HCT116 (cell line): Measurements from ENCODE around the gene LAMP1. TPM values are rescaled to one million over a fixed set of nuclear protein-coding genes. Genes with fewer than 3 reads are reported as not detected.
"Not testable (repeated sequence)": the region's sequence is repeated elsewhere in the genome, so short reads cannot be mapped to it uniquely, and the experiment has no call there.

Experiments
- ATAC-seq: fragments of 200-7000 bp; cut with Tn5 transposase; 2 replicates; pipeline ENCODE4 v1.9.1; 2020; ENCODE audit warnings: mild to moderate bottlenecking, moderate library complexity
- BruUV-seq: library from RNA; stranded (reverse); fragments of 400-500 nt; replicated peaks from 2 replicates; lab custom pipeline; 2021; lab: Mats Ljungman, UMichigan
- CTCF ChIA-PET: fragments of 300-600 bp; sonication (Branson Sonifier 250); formaldehyde crosslinking; loops from one replicate; lab custom pipeline; 2021; ENCODE audit warnings: antibody characterized with exemption; lab: Charles Lee
- POLR2A ChIA-PET: fragments of 300-600, 350-600 bp; sonication (Branson Sonifier 250); formaldehyde crosslinking; loops from one replicate; lab custom pipeline; 2021; ENCODE audit warnings: antibody characterized with exemption; lab: Charles Lee
- RAD21 ChIA-PET, 2 experiments: fragments of 300-600 bp; sonication (Branson Sonifier 250); formaldehyde crosslinking; loops; one replicate each; lab custom pipeline; 2023; ENCODE audit warnings: low total read pairs in 2 of 2; ENCODE audit not compliant: uncharacterized antibody in 2 of 2, unreplicated experiment in 2 of 2, low non-redundant PET in 1 of 2; lab: Charles Lee
- DNase-seq: peaks from one replicate; pipeline ENCODE4 v3.0.0-alpha.2; 2010; ENCODE audit warnings: low read depth, low spot score
- H2AFZ ChIP-seq: fragments of 200-600 bp; shearing (Covaris generic), sonication (generic); 2 replicates; pipeline ENCODE4 v1.6.1; 2017; ENCODE audit warnings: low read depth, mixed run types, mixed read lengths, antibody characterized with exemption, low read length; ENCODE audit not compliant: poor library complexity, severe bottlenecking
- H3K27ac ChIP-seq: 2 replicates; pipeline ENCODE4 v1.5.1; 2012; ENCODE audit warnings: low read depth, low read length
- H3K27me3 ChIP-seq: fragments of 200-600 bp; sonication (generic); 2 replicates; pipeline ENCODE4 v1.6.1; 2016; ENCODE audit warnings: mixed run types, low read length, mixed read lengths; ENCODE audit not compliant: insufficient read depth
- H3K36me3 ChIP-seq, 2 experiments: fragments of 200-500 bp in 1 of 2; fragments of 200-600 bp in 1 of 2; sonication (Bioruptor generic) in 1 of 2; sonication (generic) in 1 of 2; 2 replicates each; pipeline versions ENCODE4 v1.5.1 to v1.6.1; 2014 to 2016; ENCODE audit warnings: low read length in 2 of 2, inconsistent platforms in 1 of 2, mixed read lengths in 1 of 2, mixed run types in 1 of 2; ENCODE audit not compliant: insufficient read depth in 2 of 2, control insufficient read depth in 1 of 2
- H3K4me1 ChIP-seq, 2 experiments: fragments of 200-600 bp in 1 of 2; sonication (generic) in 1 of 2; 2 replicates each; pipeline versions ENCODE4 v1.5.1 to v1.6.1; 2012 to 2017; ENCODE audit warnings: low read length in 2 of 2, inconsistent platforms in 1 of 2, mild to moderate bottlenecking in 1 of 2, mixed read lengths in 1 of 2, mixed run types in 1 of 2, moderate library complexity in 1 of 2; ENCODE audit not compliant: insufficient read depth in 2 of 2, control insufficient read depth in 1 of 2
- H3K4me2 ChIP-seq: fragments of 200-600 bp; sonication (generic); 2 replicates; pipeline ENCODE4 v1.6.1; 2017; ENCODE audit warnings: mixed run types, low read length, mixed read lengths
- H3K4me3 ChIP-seq, 2 experiments: fragments of 200-600 bp in 1 of 2; sonication (generic) in 1 of 2; replicated peaks in 1 of 2; 2 replicates each; pipeline ENCODE4 v1.5.1; 2011 to 2016; ENCODE audit warnings: low read length in 2 of 2, control low read depth in 1 of 2, low read depth in 1 of 2, mild to moderate bottlenecking in 1 of 2, mixed read lengths in 1 of 2, mixed run types in 1 of 2
- H3K79me2 ChIP-seq: fragments of 200-600 bp; sonication (generic); 2 replicates; pipeline ENCODE4 v1.6.1; 2017; ENCODE audit warnings: mild to moderate bottlenecking, mixed run types, low read length, moderate library complexity, mixed read lengths; ENCODE audit not compliant: insufficient read depth
- H3K9ac ChIP-seq: fragments of 200-600 bp; sonication (generic); 2 replicates; pipeline ENCODE4 v1.6.1; 2016; ENCODE audit warnings: low read length, mixed read lengths
- H3K9me2 ChIP-seq: fragments of 200-600 bp; sonication (generic), shearing (Covaris generic); 2 replicates; pipeline ENCODE4 v1.6.1; 2017; ENCODE audit warnings: mixed run types, mild to moderate bottlenecking, moderate library complexity; ENCODE audit not compliant: insufficient read depth
- H3K9me3 ChIP-seq, 2 experiments: fragments of 200-500 bp in 1 of 2; fragments of 200-600 bp in 1 of 2; sonication (Bioruptor generic) in 1 of 2; sonication (generic) in 1 of 2; 2 replicates each; pipeline ENCODE4 v1.6.1; 2014 to 2017; ENCODE audit warnings: low read length in 2 of 2, mixed read lengths in 2 of 2, inconsistent platforms in 1 of 2, low read depth in 1 of 2, mild to moderate bottlenecking in 1 of 2, mixed run types in 1 of 2, moderate library complexity in 1 of 2; ENCODE audit not compliant: control insufficient read depth in 1 of 2, insufficient read depth in 1 of 2
- H4K20me1 ChIP-seq: fragments of 200-600 bp; sonication (generic), shearing (Covaris generic); 2 replicates; pipeline ENCODE4 v1.6.1; 2017; ENCODE audit warnings: mixed run types, mild to moderate bottlenecking, moderate library complexity; ENCODE audit not compliant: insufficient read depth
- ATF3 ChIP-seq: IDR thresholded peaks from 2 replicates; pipeline ENCODE4 v1.6.1; 2012
- CTCF ChIP-seq, 3 experiments: fragments of 200-600 bp in 1 of 3; sonication (generic) in 1 of 3; IDR thresholded peaks in 2 of 3; conservative IDR thresholded peaks in 1 of 3; 2 replicates each; pipeline ENCODE4 v1.5.1; 2012 to 2017; ENCODE audit warnings: low read depth in 2 of 3, low read length in 2 of 3, antibody characterized with exemption in 1 of 3, borderline replicate concordance in 1 of 3, control low read depth in 1 of 3, mild to moderate bottlenecking in 1 of 3, mixed read lengths in 1 of 3, mixed run types in 1 of 3, moderate library complexity in 1 of 3; ENCODE audit not compliant: insufficient read depth in 1 of 3
- EGR1 ChIP-seq: IDR thresholded peaks from 2 replicates; pipeline ENCODE4 v1.6.1; 2012; ENCODE audit warnings: low read depth
- SIN3A ChIP-seq: IDR thresholded peaks from 2 replicates; pipeline ENCODE4 v1.6.1; 2012; ENCODE audit warnings: low read depth
- SP1 ChIP-seq: IDR thresholded peaks from 2 replicates; pipeline ENCODE4 v1.6.1; 2012; ENCODE audit warnings: low read depth
- YY1 ChIP-seq: IDR thresholded peaks from 2 replicates; pipeline ENCODE4 v1.6.1; 2011; ENCODE audit warnings: low read length, low read depth, moderate library complexity, mild to moderate bottlenecking; ENCODE audit not compliant: insufficient replicate concordance; ENCODE audit errors: extremely low read depth
- intact Hi-C: fragments of 100-400 bp; cut with micrococcal nuclease; formaldehyde crosslinking; loops from 2 replicates; pipeline ENCODE4 v1.10.0; 2022
- total RNA-seq: library from RNA; stranded (reverse); gene quantifications from one replicate; pipeline ENCODE4 v1.2.1, GENCODE V29; 2021; ENCODE audit not compliant: unreplicated experiment

The LAMP1 gene
- total RNA-seq, 1 experiment from 2014 or later = 158 TPM

GRCh38 chr13:113345486-113345885 lies 48.4 kb downstream of the LAMP1 start:
- no TSS peak for BruUV-seq
- Histone ChIP-seq H3K4me2 (no peak overlapping the region), H3K9ac (no peak overlapping the region), H3K9me2 (no peaks in the 10 kb centered on the region), H4K20me1 (no peaks in the 10 kb centered on the region), H3K9me3 (no peaks in the 10 kb centered on the region; a peak in 1 of 4 replicates), H3K36me3 (peaks cover 21% of the 10 kb centered on the region in 2 experiments; a peak in 3 of 4 replicates), H3K27me3 (no peaks in the 10 kb centered on the region), H3K4me1 (no peaks in the 10 kb centered on the region), H3K4me3 (no peak overlapping the region), H2AFZ (no peak overlapping the region), H3K27ac (no peak overlapping the region), H3K79me2 (no peaks in the 10 kb centered on the region)
- intact Hi-C loops = no loop called here
- RAD21 ChIA-PET = no interaction called here
- TF ChIP-seq SIN3A (no peak), SP1 (no peak), ATF3 (no peak), YY1 (no peak), CTCF (IDR thresholded peaks at IDR 0.05 in 2 of 3, conservative IDR thresholded peaks at IDR 0.05 in 1 of 3; ENCODE audit: borderline replicate concordance in 1 of 3, insufficient read depth in 1 of 3, low read depth in 2 of 3, low read length in 2 of 3) (no peak), EGR1 (no peak)
- DNase-seq (no peak), ATAC-seq (no peak)
- POLR2A ChIA-PET = no interaction called here
- CTCF ChIA-PET = no interaction called here

GRCh38 chr13:113347736-113348225 lies 50.7 kb downstream of the LAMP1 start:
- BruUV-seq, H3K4me3 ChIP-seq, H3K4me1 ChIP-seq, H3K27me3 ChIP-seq, H3K27ac ChIP-seq, H3K4me2 ChIP-seq, intact Hi-C loops, H3K9me2 ChIP-seq, RAD21 ChIA-PET, H3K9ac ChIP-seq, H4K20me1 ChIP-seq, POLR2A ChIA-PET, CTCF ChIA-PET, H3K79me2 ChIP-seq, ATAC-seq, H2AFZ ChIP-seq, DNase-seq, H3K9me3 ChIP-seq: not testable (repeated sequence)
- H3K36me3 ChIP-seq = peaks cover 18 to 21% of the 10 kb centered on the region in 2 experiments; a peak in 3 of 4 replicates
